GM19467 (cell line): ENCODE data around the gene BRSK2.

Experiments used
- ATAC-seq: cut with Tn5 transposase; IDR thresholded peaks from one replicate; pipeline ENCODE4 v1.9.1; 2021; ENCODE audit warnings: mild to moderate bottlenecking, moderate library complexity; ENCODE audit not compliant: unreplicated experiment

BRSK2 gene

GRCh38 chr11:1479006-1479677, 89.4 kb downstream of the BRSK2 start:
- ATAC-seq = no peak

GRCh38 chr11:1479678-1480118, 90.0 kb downstream of the BRSK2 start:
- no peak for ATAC-seq

- no peak for ATAC-seq
These were observed 90.4 kb downstream of the BRSK2 start for GRCh38 chr11:1480191-1480554.

- ATAC-seq = no peak
These were observed 91.1 kb downstream of the BRSK2 start for GRCh38 chr11:1480555-1481482.

GRCh38 chr11:1481483-1481825, 91.7 kb downstream of the BRSK2 start:
- no peak for ATAC-seq

- ATAC-seq = no peak
These were observed 92.2 kb downstream of the BRSK2 start for GRCh38 chr11:1481861-1482441.

GRCh38 chr11:1482581-1483444, 93.1 kb downstream of the BRSK2 start:
- no peak for ATAC-seq

GRCh38 chr11:1483445-1483961, 93.8 kb downstream of the BRSK2 start:
- no peak for ATAC-seq

- ATAC-seq = no peak
These were observed 94.4 kb downstream of the BRSK2 start for GRCh38 chr11:1484061-1484671.

GRCh38 chr11:1484695-1485503, 95.2 kb downstream of the BRSK2 start:
- no peak for ATAC-seq

- no peak for ATAC-seq
These were observed 95.8 kb downstream of the BRSK2 start for GRCh38 chr11:1485504-1485885.

- ATAC-seq = no peak
These were observed 96.5 kb downstream of the BRSK2 start, which contains the start of gene MOB2 for GRCh38 chr11:1486054-1486825. Gene MOB2, minus strand, starts transcription at chr11:1486779. Its CDS starts 223 bp downstream, at chr11:1486556.

- ATAC-seq = no peak
These were observed 97.5 kb downstream of the BRSK2 start for GRCh38 chr11:1487091-1487850.

- ATAC-seq = no peak
These were observed 98.3 kb downstream of the BRSK2 start for GRCh38 chr11:1487851-1488574.

- no peak for ATAC-seq
These were observed 98.9 kb downstream of the BRSK2 start for GRCh38 chr11:1488575-1489180.

- no peak for ATAC-seq
These were observed 100.9 kb downstream of the BRSK2 start for GRCh38 chr11:1490651-1491050.

- ATAC-seq = no peak
These were observed 101.6 kb downstream of the BRSK2 start for GRCh38 chr11:1491379-1491778.
